Upper lobe of right lung (tissue), 1 donor: ENCODE measurements around the gene LHX8. TPM values are rescaled to one million over a fixed set of nuclear protein-coding genes. Genes with fewer than 3 reads are reported as not detected.

Experiments
- ATAC-seq: fragments of 200-7000 bp; cut with Tn5 transposase; one replicate; pipeline ENCODE4 v1.9.1; 2020; ENCODE audit warnings: mild to moderate bottlenecking, moderate library complexity
- DNase-seq: peaks from one replicate; pipeline ENCODE4 v3.0.0-alpha.2; 2020
- H3K27ac ChIP-seq: fragments of 200-600 bp; one replicate; pipeline ENCODE4 v1.8.0; 2022
- H3K27me3 ChIP-seq: fragments of 200-600 bp; one replicate; pipeline ENCODE4 v1.8.0; 2022; ENCODE audit warnings: mild to moderate bottlenecking
- H3K36me3 ChIP-seq: fragments of 200-600 bp; one replicate; pipeline ENCODE4 v1.8.0; 2022
- H3K4me1 ChIP-seq: fragments of 200-600 bp; one replicate; pipeline ENCODE4 v1.8.0; 2022
- H3K4me3 ChIP-seq: fragments of 200-600 bp; one replicate; pipeline ENCODE4 v1.8.0; 2022; ENCODE audit warnings: mild to moderate bottlenecking
- H3K9me3 ChIP-seq: fragments of 200-600 bp; one replicate; pipeline ENCODE4 v1.8.0; 2022
- intact Hi-C: fragments of 100-400 bp; cut with DNase I; formaldehyde crosslinking; loops from one replicate; pipeline ENCODE4 v1.11.0; 2022
- long read RNA-seq: library from polyadenylated mRNA; unstranded; transcript quantifications from one replicate; pipeline ENCODE4 v2.0.0, GENCODE V29; 2021
- total RNA-seq: library from RNA; stranded (reverse); fragmentation: NEBNext Ultra II Directional; extraction: Animal tissue kit (Norgen Biotek cat#: 25700); gene quantifications from one replicate; pipeline ENCODE4 v1.2.1, GENCODE V29; 2021
- TF ChIP-seq, protein P1 (sequence below): fragments of 200-600 bp; IDR thresholded peaks from one replicate; pipeline ENCODE4 v1.8.0; 2022; ENCODE audit warnings: antibody characterized with exemption
- donor health status: DM: no; HTN: yes; CAD: no; lungs with severe emphysema.

Gene LHX8
- not detected for total RNA-seq
- long read RNA-seq = 0 reads

DNA sequence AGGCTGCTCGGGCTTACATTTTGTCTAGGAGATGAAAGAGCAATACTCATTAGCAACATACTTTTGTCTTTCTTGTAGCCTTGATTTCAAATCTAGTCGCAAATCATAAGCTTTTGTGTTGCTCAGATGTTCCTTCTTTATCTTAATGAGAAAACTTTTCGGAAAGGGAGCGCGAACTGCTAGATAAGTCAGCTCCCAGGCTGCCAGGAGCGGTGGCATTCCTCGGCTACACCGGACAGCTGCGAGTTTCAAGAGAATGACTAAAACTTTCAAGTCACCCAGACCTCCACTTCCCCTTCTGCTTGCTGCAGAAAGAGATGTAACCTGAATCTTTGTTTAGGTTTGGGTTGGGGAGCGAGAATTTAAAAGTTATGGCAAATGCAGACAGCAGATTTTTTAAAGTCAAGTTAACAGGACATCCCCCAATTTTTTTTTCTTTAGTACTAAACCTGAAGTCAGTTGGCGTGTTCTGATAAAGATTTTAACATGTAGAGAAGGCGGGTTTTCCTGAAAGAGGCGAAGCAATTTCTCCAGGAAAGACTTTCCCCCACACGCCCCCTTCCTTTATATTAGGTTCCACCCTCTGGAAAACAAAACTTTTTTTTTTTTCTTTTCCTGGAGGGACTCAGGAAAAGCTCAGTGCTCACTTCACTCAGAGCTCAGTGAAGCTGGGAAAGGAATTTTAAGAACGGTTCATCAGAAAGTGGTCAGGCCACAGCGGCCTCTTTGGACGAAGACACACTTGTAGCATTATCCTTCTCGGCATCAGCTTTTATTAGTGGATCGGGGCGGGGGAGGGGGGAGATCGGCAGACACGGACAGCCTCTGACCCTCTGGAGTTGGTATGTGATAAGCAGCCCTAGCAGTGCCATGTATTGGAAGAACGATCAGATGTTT lies at the start of gene LHX8:
TSS of gene LHX8 (plus strand) at position 639 of the 897 bp plus-strand sequence. CDS start 2,227 bp downstream, outside the sequence.
- DNase-seq = no peak
- no peak within 1 kb of the TSS for H3K27ac ChIP-seq
- TF ChIP-seq, protein P1, sequence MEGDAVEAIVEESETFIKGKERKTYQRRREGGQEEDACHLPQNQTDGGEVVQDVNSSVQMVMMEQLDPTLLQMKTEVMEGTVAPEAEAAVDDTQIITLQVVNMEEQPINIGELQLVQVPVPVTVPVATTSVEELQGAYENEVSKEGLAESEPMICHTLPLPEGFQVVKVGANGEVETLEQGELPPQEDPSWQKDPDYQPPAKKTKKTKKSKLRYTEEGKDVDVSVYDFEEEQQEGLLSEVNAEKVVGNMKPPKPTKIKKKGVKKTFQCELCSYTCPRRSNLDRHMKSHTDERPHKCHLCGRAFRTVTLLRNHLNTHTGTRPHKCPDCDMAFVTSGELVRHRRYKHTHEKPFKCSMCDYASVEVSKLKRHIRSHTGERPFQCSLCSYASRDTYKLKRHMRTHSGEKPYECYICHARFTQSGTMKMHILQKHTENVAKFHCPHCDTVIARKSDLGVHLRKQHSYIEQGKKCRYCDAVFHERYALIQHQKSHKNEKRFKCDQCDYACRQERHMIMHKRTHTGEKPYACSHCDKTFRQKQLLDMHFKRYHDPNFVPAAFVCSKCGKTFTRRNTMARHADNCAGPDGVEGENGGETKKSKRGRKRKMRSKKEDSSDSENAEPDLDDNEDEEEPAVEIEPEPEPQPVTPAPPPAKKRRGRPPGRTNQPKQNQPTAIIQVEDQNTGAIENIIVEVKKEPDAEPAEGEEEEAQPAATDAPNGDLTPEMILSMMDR = no peak

DNA sequence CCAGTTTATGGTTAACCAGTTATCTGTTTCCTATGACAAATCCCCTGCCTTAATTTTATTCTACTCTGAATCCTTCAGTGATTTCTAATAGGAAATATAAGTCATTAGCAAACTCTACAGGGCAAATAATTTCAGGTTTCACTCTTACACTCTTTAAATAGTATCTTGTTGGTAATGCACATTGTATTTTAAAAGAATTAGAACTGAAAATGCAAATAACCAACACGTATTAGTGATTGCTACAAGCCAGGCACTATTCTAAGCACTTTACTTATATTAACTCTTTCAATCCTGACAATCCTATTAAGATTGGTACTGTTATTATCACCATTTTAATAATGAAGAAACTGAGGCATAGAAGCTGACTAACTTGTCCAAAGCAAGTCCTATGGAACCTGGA lies 48.3 kb upstream of the LHX8 start:
- DNase-seq = no peak
- TF ChIP-seq, protein P1 = no peak

More for the DNA sequence above, at the start of gene LHX8:
- ATAC-seq = no peak
- intact Hi-C loops = no loop called here
- Histone ChIP-seq H3K9me3 (no peaks in the 10 kb centered on the region), H3K36me3 (no peaks in the 10 kb centered on the region), H3K4me1 (peaks cover 12% of the 10 kb centered on the region), H3K27me3 (peaks cover 100% of the 10 kb centered on the region), H3K4me3 (peak within 1 kb of the TSS; percentile 25)

DNA sequence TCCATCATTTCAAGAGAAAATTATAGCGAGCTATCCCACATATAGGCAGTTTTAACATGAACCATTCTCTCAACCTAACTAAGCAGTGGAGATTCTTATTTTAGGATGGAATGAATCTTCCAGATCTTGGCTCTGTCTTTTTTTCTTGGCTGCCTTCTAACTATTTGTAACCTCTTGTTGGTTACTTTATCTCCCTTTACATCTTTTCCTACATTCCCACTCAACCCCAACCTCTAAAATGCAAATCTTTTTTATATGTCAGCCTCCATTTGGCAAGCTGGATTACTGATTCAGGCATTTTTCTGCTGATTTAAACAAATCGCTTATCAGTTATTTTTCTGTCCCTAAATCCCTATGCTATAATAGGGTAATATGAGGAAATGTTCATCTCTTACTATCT lies 46.9 kb upstream of the LHX8 start:
- no peaks in the 10 kb centered on the region for H3K36me3 ChIP-seq
- no peak overlapping the region for H3K4me3 ChIP-seq
- ATAC-seq (no peak), DNase-seq (no peak)
- no peak overlapping the region for H3K27ac ChIP-seq
- TF ChIP-seq, protein P1 = no peak
- no peaks in the 10 kb centered on the region for H3K27me3 ChIP-seq
- no peaks in the 10 kb centered on the region for H3K4me1 ChIP-seq
- intact Hi-C loops = no loop called here
- H3K9me3 ChIP-seq = no peaks in the 10 kb centered on the region

More for the DNA sequence above, 48.3 kb upstream of the LHX8 start:
- no peaks in the 10 kb centered on the region for H3K27me3 ChIP-seq
- intact Hi-C loops = no loop called here
- no peaks in the 10 kb centered on the region for H3K36me3 ChIP-seq
- no peaks in the 10 kb centered on the region for H3K4me1 ChIP-seq
- H3K27ac ChIP-seq = no peak overlapping the region
- H3K4me3 ChIP-seq = no peak overlapping the region
- H3K9me3 ChIP-seq = no peaks in the 10 kb centered on the region
- ATAC-seq = no peak

DNA sequence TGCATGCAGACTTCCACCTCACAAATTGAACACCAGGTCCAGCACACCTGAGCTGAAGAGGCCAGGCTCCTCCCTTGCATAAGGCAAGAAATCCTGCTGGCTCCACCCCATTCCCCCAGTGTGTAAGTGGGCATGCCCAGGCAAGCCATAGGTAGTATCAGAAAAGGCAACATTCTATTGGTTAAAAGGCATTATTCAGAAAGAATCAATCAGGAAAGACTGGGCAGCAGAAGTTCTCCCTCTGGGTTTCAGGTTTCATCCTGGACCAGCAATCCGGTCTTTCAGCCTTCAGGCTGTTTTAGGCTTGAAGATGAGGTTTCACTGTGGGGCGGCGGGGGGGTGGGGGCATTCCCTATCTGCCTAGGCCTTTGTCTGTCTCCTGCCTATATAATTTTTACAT lies 42.0 kb upstream of the LHX8 start:
- no peak for ATAC-seq
- TF ChIP-seq, protein P1 = no peak
- Histone ChIP-seq H3K4me1 (no peaks in the 10 kb centered on the region), H3K27ac (no peak overlapping the region), H3K27me3 (no peaks in the 10 kb centered on the region), H3K4me3 (no peak overlapping the region), H3K36me3 (no peaks in the 10 kb centered on the region), H3K9me3 (no peaks in the 10 kb centered on the region)
- no peak for DNase-seq
- intact Hi-C loops = no loop called here

DNA sequence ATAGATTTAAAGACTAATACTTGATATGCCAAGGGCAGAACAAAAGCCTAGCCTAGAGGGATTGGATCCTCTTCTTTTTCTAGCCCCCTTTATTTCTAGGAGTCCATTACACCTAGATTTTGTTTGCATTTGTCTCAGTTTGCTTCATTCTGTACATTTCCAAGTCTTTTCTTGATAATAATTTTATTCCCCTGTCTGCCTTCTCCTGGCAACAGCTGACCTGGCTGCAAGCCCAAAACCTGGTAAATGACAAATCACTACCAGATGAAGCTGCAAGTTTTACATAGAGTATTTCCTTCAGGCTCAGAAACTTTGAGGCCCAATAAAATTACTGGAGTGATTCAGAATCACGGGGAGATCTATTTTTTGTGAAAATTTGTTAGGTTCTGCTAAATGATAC lies 36.5 kb upstream of the LHX8 start:
- Histone ChIP-seq H3K4me1 (no peaks in the 10 kb centered on the region), H3K36me3 (no peaks in the 10 kb centered on the region), H3K9me3 (no peaks in the 10 kb centered on the region), H3K27ac (no peak overlapping the region), H3K4me3 (no peak overlapping the region), H3K27me3 (no peaks in the 10 kb centered on the region)
- intact Hi-C loops = no loop called here
- ATAC-seq = no peak
- TF ChIP-seq, protein P1 = no peak
- no peak for DNase-seq
